Cardiac fibroblast (primary cell): ENCODE results near the gene RPS27.
A peak's percentile ranks its signal among the peaks of the same experiment; 100 is the strongest.
"Not testable (repeated sequence)": the region's sequence is repeated elsewhere in the genome, so short reads cannot be mapped to it uniquely, and the experiment has no call there.

ENCODE experiments used
- DNase-seq, 2 donors: peaks; one replicate each; pipeline versions ENCODE4 v3.0.0 to v3.0.0-alpha.2; 2010; ENCODE audit warnings: low read depth in 2 of 2
- H3K4me3 ChIP-seq, 2 donors: replicated peaks in 1 of 2; 1 replicate in 1 of 2; 2 replicates in 1 of 2; pipeline ENCODE4 v1.5.1; 2011; ENCODE audit warnings: low read depth in 2 of 2, low read length in 2 of 2, mild to moderate bottlenecking in 2 of 2, moderate library complexity in 1 of 2
- CTCF ChIP-seq: IDR thresholded peaks from one replicate; pipeline ENCODE4 v1.5.1; 2011; ENCODE audit warnings: low read depth, mild to moderate bottlenecking, low read length, inconsistent platforms

Gene RPS27

GRCh38 chr1:153987621-153988020, 2.9 kb upstream of the RPS27 start:
- TF ChIP-seq CTCF, result no peak
- H3K4me3 ChIP-seq, result no peak overlapping the region
- no peak for DNase-seq

GRCh38 chr1:153991151-153991630, 629 bp downstream of the RPS27 start:
- peak in 1 of 2 donors; percentile 45 for DNase-seq
- peak overlapping the region; percentile 79 to 93 for H3K4me3 ChIP-seq
- TF ChIP-seq CTCF, result no peak

- peak overlapping the region; percentile 79 to 93 for H3K4me3 ChIP-seq
- DNase-seq, result no peak
- TF ChIP-seq CTCF, result no peak
These were observed 1.2 kb downstream of the RPS27 start for GRCh38 chr1:153991806-153992205.

- no peak for TF ChIP-seq CTCF
- DNase-seq, result no peak
- H3K4me3 ChIP-seq, result no peak overlapping the region
These were observed 4.6 kb downstream of the RPS27 start for GRCh38 chr1:153995202-153995601.

GRCh38 chr1:153995640-153996039, 5.1 kb downstream of the RPS27 start:
- no peak overlapping the region for H3K4me3 ChIP-seq
- no peak for TF ChIP-seq CTCF
- DNase-seq, result no peak

- DNase-seq, H3K4me3 ChIP-seq: not testable (repeated sequence)
These were observed 6.3 kb downstream of the RPS27 start for GRCh38 chr1:153996882-153997281.

GRCh38 chr1:154000420-154000819, 9.9 kb downstream of the RPS27 start:
- no peak overlapping the region for H3K4me3 ChIP-seq
- no peak for TF ChIP-seq CTCF
- no peak for DNase-seq
